Smooth muscle cell (in vitro differentiated cells): ENCODE measurements around the gene B3GALT2. TPM values are rescaled to one million over a fixed set of nuclear protein-coding genes. Genes with fewer than 3 reads are reported as not detected.

ENCODE experiments used
- DNase-seq: peaks from one replicate; lab custom pipeline; 2025; ENCODE audit not compliant: unreplicated experiment; lab: John Stamatoyannopoulos, UW
- H2AFZ ChIP-seq: fragments of 200-600 bp; sonication (generic); 2 replicates; pipeline ENCODE4 v1.6.0; 2016; ENCODE audit warnings: antibody characterized with exemption, low read depth, mild to moderate bottlenecking
- H3F3A ChIP-seq: fragments of 200-600 bp; sonication (generic); 2 replicates; pipeline ENCODE4 v1.6.0; 2017; ENCODE audit warnings: antibody characterized with exemption, low read depth
- H3K27ac ChIP-seq: fragments of 200-600 bp; sonication (generic); 2 replicates; pipeline ENCODE4 v1.5.1; 2016; ENCODE audit warnings: low read depth, mild to moderate bottlenecking
- H3K27me3 ChIP-seq: fragments of 200-600 bp; sonication (generic); 2 replicates; pipeline ENCODE4 v1.6.1; 2016; ENCODE audit warnings: low read depth, mild to moderate bottlenecking
- H3K36me3 ChIP-seq: fragments of 200-600 bp; sonication (generic); 2 replicates; pipeline ENCODE4 v1.5.1; 2016; ENCODE audit warnings: low read depth
- H3K4me1 ChIP-seq: fragments of 200-600 bp; sonication (generic); 2 replicates; pipeline ENCODE4 v1.5.1; 2016; ENCODE audit warnings: low read depth
- H3K4me2 ChIP-seq: fragments of 200-600 bp; sonication (generic); 2 replicates; pipeline ENCODE4 v1.6.0; 2016; ENCODE audit warnings: mild to moderate bottlenecking
- H3K4me3 ChIP-seq: fragments of 200-600 bp; sonication (generic); 2 replicates; pipeline ENCODE4 v1.5.1; 2016; ENCODE audit warnings: mild to moderate bottlenecking
- H3K79me2 ChIP-seq: fragments of 200-600 bp; sonication (generic); 2 replicates; pipeline ENCODE4 v1.6.0; 2016; ENCODE audit warnings: low read depth, mild to moderate bottlenecking
- H3K9ac ChIP-seq: fragments of 200-600 bp; sonication (generic); 2 replicates; pipeline ENCODE4 v1.6.0; 2016; ENCODE audit warnings: low read depth
- H3K9me3 ChIP-seq: fragments of 200-600 bp; sonication (generic); replicated peaks from 2 replicates; pipeline ENCODE4 v1.5.1; 2016; ENCODE audit warnings: low read depth
- H4K20me1 ChIP-seq: fragments of 200-600 bp; sonication (generic); 2 replicates; pipeline ENCODE4 v1.6.0; 2016; ENCODE audit warnings: low read depth
- CTCF ChIP-seq: fragments of 200-600 bp; sonication (generic); IDR thresholded peaks from 2 replicates; pipeline ENCODE4 v1.5.1; 2017; ENCODE audit warnings: borderline replicate concordance, mild to moderate bottlenecking, antibody characterized with exemption; ENCODE audit not compliant: insufficient read depth, poor library complexity, severe bottlenecking
- WGBS: methylation state at CpG from one replicate; pipeline ENCODE4 v1.1.7; 2016; ENCODE audit warnings: low lambda C conversion rate; 5-methylcytosine and 5-hydroxymethylcytosine counted together
- polyA plus RNA-seq: library from polyadenylated mRNA; unstranded; fragments of >200 nt; fragmentation: Nextera tagmentation; extraction: Ambion mirVana; gene quantifications from 2 replicates; pipeline ENCODE4 v1.2.1, GENCODE V29; 2016
- total RNA-seq: library from RNA; depleted of rRNA; stranded (reverse); fragments of >200 nt; gene quantifications from 2 replicates; pipeline ENCODE4 v1.2.3, GENCODE V29; 2014

The B3GALT2 gene
- total and polyA plus RNA-seq, 2 experiments from 2014 or later: not detected

- H3K27me3 ChIP-seq: no peaks in the 10 kb centered on the region
- H3K9ac ChIP-seq: no peak overlapping the region
- H3K4me2 ChIP-seq: no peak overlapping the region
- WGBS: 52% methylated on average over 3 of the region's 3 CpGs
- no peak for TF ChIP-seq CTCF
- no peak overlapping the region for H2AFZ ChIP-seq
- H3K9me3 ChIP-seq: no peaks in the 10 kb centered on the region
- peaks cover 18% of the 10 kb centered on the region for H3K36me3 ChIP-seq
- H3K27ac ChIP-seq: no peak overlapping the region
- H3F3A ChIP-seq: no peaks in the 10 kb centered on the region
- no peak for DNase-seq
- H3K4me3 ChIP-seq: no peak overlapping the region
- peaks cover 48% of the 10 kb centered on the region for H3K79me2 ChIP-seq
- H3K4me1 ChIP-seq: no peaks in the 10 kb centered on the region
- H4K20me1 ChIP-seq: peaks cover 53% of the 10 kb centered on the region
These were observed 29.6 kb downstream of the B3GALT2 start for GRCh38 chr1:193156822-193157142.

- Histone ChIP-seq H3F3A (no peaks in the 10 kb centered on the region), H3K9ac (no peak overlapping the region), H3K4me2 (no peak overlapping the region), H3K4me1 (no peaks in the 10 kb centered on the region), H3K79me2 (peaks cover 48% of the 10 kb centered on the region), H3K36me3 (peaks cover 18% of the 10 kb centered on the region), H3K4me3 (no peak overlapping the region), H3K27me3 (no peaks in the 10 kb centered on the region), H2AFZ (no peak overlapping the region), H3K27ac (no peak overlapping the region), H3K9me3 (no peaks in the 10 kb centered on the region), H4K20me1 (peaks cover 56% of the 10 kb centered on the region)
- no peak for TF ChIP-seq CTCF
- DNase-seq: no peak
- whole genome bisulfite sequencing: 90% methylated on average over 3 of the region's 3 CpGs
These were observed 30.1 kb downstream of the B3GALT2 start for GRCh38 chr1:193156117-193156821.

DNA sequence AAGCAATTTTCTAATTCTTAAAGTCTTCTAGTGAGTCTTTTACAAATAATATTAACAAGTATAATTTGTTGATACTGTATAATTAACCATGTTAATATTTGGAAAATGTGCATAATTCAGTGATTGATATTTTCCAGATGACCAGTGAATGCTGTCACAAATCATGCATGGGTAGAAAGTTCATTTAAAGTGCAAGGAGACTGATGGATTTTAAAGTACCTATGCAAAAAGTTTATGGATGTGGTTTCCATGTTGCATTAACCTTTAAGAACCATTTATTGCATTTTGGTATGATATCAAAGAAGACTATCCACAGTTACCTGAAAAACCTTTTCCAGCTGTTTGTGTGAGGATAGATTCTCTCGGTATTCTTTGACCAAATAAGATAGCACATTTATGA lies 41.4 kb downstream of the B3GALT2 start:
- Histone ChIP-seq H3K27ac (no peak overlapping the region), H3K79me2 (peaks cover 9% of the 10 kb centered on the region), H3F3A (no peaks in the 10 kb centered on the region), H2AFZ (no peak overlapping the region), H3K4me2 (no peak overlapping the region), H4K20me1 (peaks cover 52% of the 10 kb centered on the region), H3K27me3 (no peaks in the 10 kb centered on the region), H3K4me3 (no peak overlapping the region), H3K9me3 (no peaks in the 10 kb centered on the region), H3K36me3 (peaks cover 12% of the 10 kb centered on the region), H3K4me1 (no peaks in the 10 kb centered on the region), H3K9ac (no peak overlapping the region)
- TF ChIP-seq CTCF: no peak
- 91% methylated on average over 1 of the region's 1 CpG for WGBS
- no peak for DNase-seq

GRCh38 chr1:193144361-193144938 lies 42.0 kb downstream of the B3GALT2 start:
- Histone ChIP-seq H3K9me3 (no peaks in the 10 kb centered on the region), H3K79me2 (peaks cover 15% of the 10 kb centered on the region), H3K27me3 (no peaks in the 10 kb centered on the region), H3K9ac (no peak overlapping the region), H3F3A (no peaks in the 10 kb centered on the region), H3K4me2 (no peak overlapping the region), H3K27ac (no peak overlapping the region), H3K36me3 (peaks cover 8% of the 10 kb centered on the region), H3K4me1 (no peaks in the 10 kb centered on the region), H2AFZ (no peak overlapping the region), H3K4me3 (no peak overlapping the region), H4K20me1 (peaks cover 52% of the 10 kb centered on the region)
- WGBS: 95% methylated on average over 5 of the region's 5 CpGs
- TF ChIP-seq CTCF: no peak
- DNase-seq: no peak
